ENCODE results near the gene SNUPN.

Gene SNUPN

GRCh38 chr15:75647370-75648155 lies 22.0 kb upstream of the SNUPN start, which contains the start of gene SNX33:
Gene SNX33, plus strand, starts transcription at chr15:75647912. Its CDS starts 1,191 bp downstream, at chr15:75649103.
- no peak for DNase-seq (ENCODE audit: low read depth)
- TF ChIP-seq, protein P1, sequence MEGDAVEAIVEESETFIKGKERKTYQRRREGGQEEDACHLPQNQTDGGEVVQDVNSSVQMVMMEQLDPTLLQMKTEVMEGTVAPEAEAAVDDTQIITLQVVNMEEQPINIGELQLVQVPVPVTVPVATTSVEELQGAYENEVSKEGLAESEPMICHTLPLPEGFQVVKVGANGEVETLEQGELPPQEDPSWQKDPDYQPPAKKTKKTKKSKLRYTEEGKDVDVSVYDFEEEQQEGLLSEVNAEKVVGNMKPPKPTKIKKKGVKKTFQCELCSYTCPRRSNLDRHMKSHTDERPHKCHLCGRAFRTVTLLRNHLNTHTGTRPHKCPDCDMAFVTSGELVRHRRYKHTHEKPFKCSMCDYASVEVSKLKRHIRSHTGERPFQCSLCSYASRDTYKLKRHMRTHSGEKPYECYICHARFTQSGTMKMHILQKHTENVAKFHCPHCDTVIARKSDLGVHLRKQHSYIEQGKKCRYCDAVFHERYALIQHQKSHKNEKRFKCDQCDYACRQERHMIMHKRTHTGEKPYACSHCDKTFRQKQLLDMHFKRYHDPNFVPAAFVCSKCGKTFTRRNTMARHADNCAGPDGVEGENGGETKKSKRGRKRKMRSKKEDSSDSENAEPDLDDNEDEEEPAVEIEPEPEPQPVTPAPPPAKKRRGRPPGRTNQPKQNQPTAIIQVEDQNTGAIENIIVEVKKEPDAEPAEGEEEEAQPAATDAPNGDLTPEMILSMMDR (conservative IDR thresholded peaks at IDR 0.05; ENCODE audit: low read depth, low read length) = peak; percentile 61
- H3K4me3 ChIP-seq (ENCODE audit: low read length) = peak within 1 kb of the TSS; percentile 89

- DNase-seq (ENCODE audit: low read depth) = no peak
- peak overlapping the region; percentile 89 for H3K4me3 ChIP-seq (ENCODE audit: low read length)
- TF ChIP-seq, protein P1 (conservative IDR thresholded peaks at IDR 0.05; ENCODE audit: low read depth, low read length) = no peak
Measured at GRCh38 chr15:75646944-75647364, 21.4 kb upstream of the SNUPN start.

DNA sequence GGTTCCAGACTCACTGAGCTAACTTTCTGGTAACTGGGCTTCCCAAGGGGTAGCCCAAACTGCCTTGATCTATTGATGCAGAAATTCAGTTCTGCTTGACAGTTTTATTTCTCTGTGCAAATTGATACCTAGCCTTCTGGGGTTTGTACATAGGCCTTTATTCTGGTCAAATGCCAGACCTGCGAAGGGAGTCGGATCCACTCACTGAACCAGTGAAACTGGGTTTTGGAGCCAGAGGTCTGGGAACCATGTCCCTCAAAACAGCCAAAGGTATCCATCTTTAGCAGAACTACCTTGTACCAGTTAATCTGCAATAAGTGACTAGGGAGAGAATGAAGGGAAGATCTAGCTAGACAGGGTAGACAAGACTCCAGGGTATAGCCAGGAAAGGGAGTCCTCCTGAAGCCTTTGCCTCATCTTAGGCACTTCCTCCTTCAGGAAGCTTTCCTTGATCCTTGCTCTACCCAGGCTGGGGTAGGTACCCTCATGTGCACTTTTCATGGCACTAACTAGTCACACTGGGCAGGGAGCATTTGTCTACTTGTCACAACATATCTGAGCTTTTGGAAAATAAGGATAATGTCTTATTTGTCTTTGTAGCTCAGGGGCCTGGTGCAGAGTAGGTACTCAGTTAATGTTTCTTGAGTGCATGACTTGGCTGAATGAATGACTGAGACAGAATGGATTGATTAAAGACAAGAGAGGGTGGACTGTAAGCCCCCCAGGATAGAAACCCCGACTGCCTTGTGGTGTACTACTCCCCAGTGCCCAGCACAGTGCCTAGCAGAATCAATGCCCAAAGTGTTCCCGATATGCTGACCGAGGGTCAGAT lies 20.8 kb upstream of the SNUPN start:
- H3K4me3 ChIP-seq (ENCODE audit: low read length) = peak overlapping the region; percentile 89
- TF ChIP-seq, protein P1 (conservative IDR thresholded peaks at IDR 0.05; ENCODE audit: low read depth, low read length) = no peak

GRCh38 chr15:75644376-75644775 lies 18.9 kb upstream of the SNUPN start:
- no peak overlapping the region for H3K4me3 ChIP-seq (ENCODE audit: low read length)

More for the DNA sequence above, 20.8 kb upstream of the SNUPN start:
- no peak for DNase-seq (ENCODE audit: low read depth)

GRCh38 chr15:75641603-75642002 lies 16.1 kb upstream of the SNUPN start:
- H3K4me3 ChIP-seq (ENCODE audit: low read length) = no peak overlapping the region
- TF ChIP-seq, protein P1 (conservative IDR thresholded peaks at IDR 0.05; ENCODE audit: low read depth, low read length) = no peak
- DNase-seq (ENCODE audit: low read depth) = no peak

More at GRCh38 chr15:75644376-75644775, 18.9 kb upstream of the SNUPN start:
- TF ChIP-seq, protein P1 (conservative IDR thresholded peaks at IDR 0.05; ENCODE audit: low read depth, low read length) = no peak
- no peak for DNase-seq (ENCODE audit: low read depth)

DNA sequence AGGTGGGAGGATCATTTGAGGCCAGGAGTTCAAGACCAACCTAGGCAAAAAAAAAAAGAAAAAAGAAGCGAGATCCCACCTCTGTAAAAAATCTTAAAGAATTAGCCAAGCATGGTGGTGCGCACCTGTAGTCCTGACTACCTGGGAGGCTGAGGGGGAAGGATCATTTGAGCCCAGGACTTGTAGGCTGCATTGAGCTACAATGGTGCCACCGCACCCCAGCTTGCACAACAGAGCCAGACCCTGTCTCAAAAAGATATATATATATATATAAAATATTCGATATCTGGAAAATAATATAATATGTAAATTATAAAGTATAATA lies 15.6 kb upstream of the SNUPN start:
- no peak for DNase-seq (ENCODE audit: low read depth)
- H3K4me3 ChIP-seq (ENCODE audit: low read length) = no peak overlapping the region
- TF ChIP-seq, protein P1 (conservative IDR thresholded peaks at IDR 0.05; ENCODE audit: low read depth, low read length) = no peak

Measured in retinal pigment epithelial cell (primary cell).